Duodenal mucosa (tissue), 2 donors: Measurements from ENCODE around the gene UPK3BL2.
"Not testable (repeated sequence)": the region's sequence is repeated elsewhere in the genome, so short reads cannot be mapped to it uniquely, and the experiment has no call there.

Experiments used
- H3K27ac ChIP-seq: one replicate; pipeline ENCODE4 v1.7.0; 2013; ENCODE audit warnings: low read depth, low read length
- H3K27me3 ChIP-seq, 2 donors: one replicate each; pipeline ENCODE4 v1.7.0; 2013; ENCODE audit warnings: low read length in 2 of 2, control low read depth in 1 of 2; ENCODE audit not compliant: insufficient read depth in 2 of 2, control insufficient read depth in 1 of 2
- H3K36me3 ChIP-seq, 2 donors: one replicate each; pipeline ENCODE4 v1.7.0; 2013; ENCODE audit warnings: low read length in 2 of 2, control low read depth in 1 of 2; ENCODE audit not compliant: insufficient read depth in 2 of 2, control insufficient read depth in 1 of 2
- H3K4me1 ChIP-seq, 2 donors: one replicate each; pipeline ENCODE4 v1.7.0; 2013; ENCODE audit warnings: low read length in 2 of 2, control low read depth in 1 of 2; ENCODE audit not compliant: insufficient read depth in 2 of 2, control insufficient read depth in 1 of 2
- H3K4me3 ChIP-seq, 2 donors: one replicate each; pipeline ENCODE4 v1.7.0; 2013; ENCODE audit warnings: low read length in 2 of 2, low read depth in 1 of 2
- H3K9ac ChIP-seq, 2 donors: one replicate each; pipeline ENCODE4 v1.7.0; 2013; ENCODE audit warnings: low read length in 2 of 2, low read depth in 1 of 2
- H3K9me3 ChIP-seq, 2 donors: one replicate each; pipeline ENCODE4 v1.7.0; 2013; ENCODE audit warnings: low read length in 2 of 2, control low read depth in 1 of 2; ENCODE audit not compliant: control insufficient read depth in 1 of 2

The UPK3BL2 gene

GRCh38 chr7:102527822-102528793 is 15.4 kb downstream of the UPK3BL2 start:
- H3K36me3 ChIP-seq, H3K9me3 ChIP-seq, H3K9ac ChIP-seq, H3K27ac ChIP-seq, H3K4me3 ChIP-seq, H3K27me3 ChIP-seq, H3K4me1 ChIP-seq: not testable (repeated sequence)

- H3K9ac ChIP-seq, H3K27me3 ChIP-seq, H3K4me3 ChIP-seq, H3K27ac ChIP-seq, H3K36me3 ChIP-seq, H3K9me3 ChIP-seq, H3K4me1 ChIP-seq: not testable (repeated sequence)
These were observed 16.3 kb downstream of the UPK3BL2 start for GRCh38 chr7:102527182-102527581.

- H3K4me1 ChIP-seq, H3K9ac ChIP-seq, H3K27ac ChIP-seq, H3K4me3 ChIP-seq, H3K9me3 ChIP-seq, H3K36me3 ChIP-seq, H3K27me3 ChIP-seq: not testable (repeated sequence)
These were observed 18.7 kb downstream of the UPK3BL2 start for GRCh38 chr7:102524803-102525202.

- not testable (repeated sequence) for H3K9me3 ChIP-seq, H3K27ac ChIP-seq, H3K4me1 ChIP-seq, H3K27me3 ChIP-seq, H3K36me3 ChIP-seq, H3K9ac ChIP-seq, H3K4me3 ChIP-seq
These were observed 22.7 kb downstream of the UPK3BL2 start for GRCh38 chr7:102520797-102521196.

GRCh38 chr7:102517550-102518147 is 25.8 kb downstream of the UPK3BL2 start, which contains the start of gene RASA4B:
TSS of gene RASA4B (minus strand) at chr7:102517777. CDS start at chr7:102517710, 67 bp downstream.
- not testable (repeated sequence) for H3K9ac ChIP-seq

GRCh38 chr7:102516951-102517350 is 26.5 kb downstream of the UPK3BL2 start:
- not testable (repeated sequence) for H3K9me3 ChIP-seq, H3K36me3 ChIP-seq, H3K27me3 ChIP-seq, H3K9ac ChIP-seq, H3K4me3 ChIP-seq, H3K27ac ChIP-seq, H3K4me1 ChIP-seq

More at GRCh38 chr7:102517550-102518147, 25.8 kb downstream of the UPK3BL2 start, which contains the start of gene RASA4B:
- H3K4me1 ChIP-seq, H3K4me3 ChIP-seq, H3K27ac ChIP-seq, H3K36me3 ChIP-seq, H3K9me3 ChIP-seq, H3K27me3 ChIP-seq: not testable (repeated sequence)

- H3K4me1 ChIP-seq, H3K9ac ChIP-seq, H3K27me3 ChIP-seq, H3K4me3 ChIP-seq, H3K9me3 ChIP-seq, H3K36me3 ChIP-seq, H3K27ac ChIP-seq: not testable (repeated sequence)
These were observed 27.6 kb downstream of the UPK3BL2 start for GRCh38 chr7:102515889-102516288.

- H3K9me3 ChIP-seq, H3K9ac ChIP-seq, H3K36me3 ChIP-seq, H3K4me3 ChIP-seq, H3K27ac ChIP-seq, H3K27me3 ChIP-seq, H3K4me1 ChIP-seq: not testable (repeated sequence)
These were observed 28.4 kb downstream of the UPK3BL2 start for GRCh38 chr7:102514881-102515721.

- not testable (repeated sequence) for H3K9ac ChIP-seq, H3K4me3 ChIP-seq, H3K27me3 ChIP-seq, H3K27ac ChIP-seq, H3K9me3 ChIP-seq, H3K36me3 ChIP-seq, H3K4me1 ChIP-seq
These were observed 30.8 kb downstream of the UPK3BL2 start for GRCh38 chr7:102512642-102513221.
